ENCODE measurements around the gene AXL. TPM values are rescaled to one million over a fixed set of nuclear protein-coding genes. Genes with fewer than 3 reads are reported as not detected.
A peak's percentile ranks its signal among the peaks of the same experiment; 100 is the strongest.

The AXL gene
- total and polyA plus RNA-seq, 9 of the 15 experiments (the other 6 are each of a cell fraction or from before 2014, with no cell fraction given) = 0.80 to 6.6 (median 1.6) TPM

DNA sequence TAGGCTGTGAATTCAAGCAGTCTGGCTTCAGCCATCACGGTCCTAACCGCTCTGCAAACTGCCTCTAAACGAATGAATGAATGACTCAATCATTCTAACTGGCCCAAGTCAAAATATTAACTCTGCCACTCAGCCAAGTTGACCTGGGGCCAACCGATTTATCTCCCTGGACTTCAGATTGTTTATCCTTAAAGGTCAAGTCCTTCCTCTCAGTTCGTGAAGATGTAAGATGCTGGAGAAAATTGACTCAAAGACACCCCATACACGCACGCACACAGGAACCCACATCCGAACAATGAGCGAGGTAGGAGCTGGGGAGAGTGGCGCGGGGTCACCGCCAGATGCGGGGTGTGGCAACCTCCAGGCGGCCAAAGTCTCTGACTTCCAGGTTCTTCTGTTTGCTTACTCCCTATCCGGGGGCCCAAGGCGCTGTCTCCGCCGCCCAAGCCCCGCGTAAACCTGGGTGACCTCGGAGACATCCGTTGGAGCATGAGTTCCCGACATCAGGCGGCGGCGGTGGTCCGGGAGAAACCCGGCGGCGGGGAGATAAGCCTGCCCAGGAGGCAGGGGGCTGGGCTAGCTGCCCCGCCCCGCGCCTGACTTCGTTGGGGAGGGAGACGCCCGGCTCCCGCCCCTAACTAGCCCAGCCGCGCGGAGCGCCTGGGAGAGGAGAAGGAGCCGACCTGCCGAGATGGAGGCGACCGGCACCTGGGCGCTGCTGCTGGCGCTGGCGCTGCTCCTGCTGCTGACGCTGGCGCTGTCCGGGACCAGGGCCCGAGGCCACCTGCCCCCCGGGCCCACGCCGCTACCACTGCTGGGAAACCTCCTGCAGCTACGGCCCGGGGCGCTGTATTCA, 26.2 kb upstream of the AXL start, which contains the start of gene CYP2S1 (continued):
- peak; percentile 70 for TF ChIP-seq POLR2G (IDR thresholded peaks at IDR 0.05; ENCODE audit: low read depth, low read length)
- TF ChIP-seq RFX5 (IDR thresholded peaks at IDR 0.05; ENCODE audit: low read depth, low read length) = no peak
- no peak for TF ChIP-seq ETV6 (IDR thresholded peaks at IDR 0.05; ENCODE audit: borderline replicate concordance in 1 of 2, low read depth in 2 of 2, low read length in 1 of 2)
- TF ChIP-seq ETV6 (CRISPR knock-in tag; IDR thresholded peaks at IDR 0.05; ENCODE audit: borderline replicate concordance) = no peak
- TF ChIP-seq TAF1 (IDR thresholded peaks at IDR 0.05; ENCODE audit: control insufficient read depth, extremely low read depth, insufficient read depth, low read length, severe bottlenecking) = no peak
- TF ChIP-seq TBP (optimal IDR thresholded peaks at IDR 0.05; ENCODE audit: low read depth, low read length) = peak; percentile 22
- no peak for TF ChIP-seq ILK (tag; IDR thresholded peaks at IDR 0.05; ENCODE audit: borderline replicate concordance, low read depth)
- peak; percentile 14; the same call in 1 of the 2 replicates for TF ChIP-seq L3MBTL2 (IDR thresholded peaks at IDR 0.05)
- TF ChIP-seq, protein P1, sequence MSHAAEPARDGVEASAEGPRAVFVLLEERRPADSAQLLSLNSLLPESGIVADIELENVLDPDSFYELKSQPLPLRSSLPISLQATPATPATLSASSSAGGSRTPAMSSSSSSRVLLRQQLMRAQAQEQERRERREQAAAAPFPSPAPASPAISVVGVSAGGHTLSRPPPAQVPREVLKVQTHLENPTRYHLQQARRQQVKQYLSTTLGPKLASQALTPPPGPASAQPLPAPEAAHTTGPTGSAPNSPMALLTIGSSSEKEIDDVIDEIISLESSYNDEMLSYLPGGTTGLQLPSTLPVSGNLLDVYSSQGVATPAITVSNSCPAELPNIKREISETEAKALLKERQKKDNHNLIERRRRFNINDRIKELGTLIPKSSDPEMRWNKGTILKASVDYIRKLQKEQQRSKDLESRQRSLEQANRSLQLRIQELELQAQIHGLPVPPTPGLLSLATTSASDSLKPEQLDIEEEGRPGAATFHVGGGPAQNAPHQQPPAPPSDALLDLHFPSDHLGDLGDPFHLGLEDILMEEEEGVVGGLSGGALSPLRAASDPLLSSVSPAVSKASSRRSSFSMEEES (CRISPR knock-in tag; IDR thresholded peaks at IDR 0.05) = no peak
- TF ChIP-seq CBFA2T3 (IDR thresholded peaks at IDR 0.05) = peak; percentile 63
- TF ChIP-seq, protein P2, sequence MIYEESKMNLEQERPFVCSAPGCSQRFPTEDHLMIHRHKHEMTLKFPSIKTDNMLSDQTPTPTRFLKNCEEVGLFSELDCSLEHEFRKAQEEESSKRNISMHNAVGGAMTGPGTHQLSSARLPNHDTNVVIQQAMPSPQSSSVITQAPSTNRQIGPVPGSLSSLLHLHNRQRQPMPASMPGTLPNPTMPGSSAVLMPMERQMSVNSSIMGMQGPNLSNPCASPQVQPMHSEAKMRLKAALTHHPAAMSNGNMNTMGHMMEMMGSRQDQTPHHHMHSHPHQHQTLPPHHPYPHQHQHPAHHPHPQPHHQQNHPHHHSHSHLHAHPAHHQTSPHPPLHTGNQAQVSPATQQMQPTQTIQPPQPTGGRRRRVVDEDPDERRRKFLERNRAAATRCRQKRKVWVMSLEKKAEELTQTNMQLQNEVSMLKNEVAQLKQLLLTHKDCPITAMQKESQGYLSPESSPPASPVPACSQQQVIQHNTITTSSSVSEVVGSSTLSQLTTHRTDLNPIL (CRISPR knock-in tag; IDR thresholded peaks at IDR 0.05) = no peak
- TF ChIP-seq, protein P3, sequence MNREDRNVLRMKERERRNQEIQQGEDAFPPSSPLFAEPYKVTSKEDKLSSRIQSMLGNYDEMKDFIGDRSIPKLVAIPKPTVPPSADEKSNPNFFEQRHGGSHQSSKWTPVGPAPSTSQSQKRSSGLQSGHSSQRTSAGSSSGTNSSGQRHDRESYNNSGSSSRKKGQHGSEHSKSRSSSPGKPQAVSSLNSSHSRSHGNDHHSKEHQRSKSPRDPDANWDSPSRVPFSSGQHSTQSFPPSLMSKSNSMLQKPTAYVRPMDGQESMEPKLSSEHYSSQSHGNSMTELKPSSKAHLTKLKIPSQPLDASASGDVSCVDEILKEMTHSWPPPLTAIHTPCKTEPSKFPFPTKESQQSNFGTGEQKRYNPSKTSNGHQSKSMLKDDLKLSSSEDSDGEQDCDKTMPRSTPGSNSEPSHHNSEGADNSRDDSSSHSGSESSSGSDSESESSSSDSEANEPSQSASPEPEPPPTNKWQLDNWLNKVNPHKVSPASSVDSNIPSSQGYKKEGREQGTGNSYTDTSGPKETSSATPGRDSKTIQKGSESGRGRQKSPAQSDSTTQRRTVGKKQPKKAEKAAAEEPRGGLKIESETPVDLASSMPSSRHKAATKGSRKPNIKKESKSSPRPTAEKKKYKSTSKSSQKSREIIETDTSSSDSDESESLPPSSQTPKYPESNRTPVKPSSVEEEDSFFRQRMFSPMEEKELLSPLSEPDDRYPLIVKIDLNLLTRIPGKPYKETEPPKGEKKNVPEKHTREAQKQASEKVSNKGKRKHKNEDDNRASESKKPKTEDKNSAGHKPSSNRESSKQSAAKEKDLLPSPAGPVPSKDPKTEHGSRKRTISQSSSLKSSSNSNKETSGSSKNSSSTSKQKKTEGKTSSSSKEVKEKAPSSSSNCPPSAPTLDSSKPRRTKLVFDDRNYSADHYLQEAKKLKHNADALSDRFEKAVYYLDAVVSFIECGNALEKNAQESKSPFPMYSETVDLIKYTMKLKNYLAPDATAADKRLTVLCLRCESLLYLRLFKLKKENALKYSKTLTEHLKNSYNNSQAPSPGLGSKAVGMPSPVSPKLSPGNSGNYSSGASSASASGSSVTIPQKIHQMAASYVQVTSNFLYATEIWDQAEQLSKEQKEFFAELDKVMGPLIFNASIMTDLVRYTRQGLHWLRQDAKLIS (CRISPR knock-in tag; IDR thresholded peaks at IDR 0.05) = no peak
- no peak for TF ChIP-seq MYNN (IDR thresholded peaks at IDR 0.05)
- no peak for TF ChIP-seq MYNN (CRISPR knock-in tag; IDR thresholded peaks at IDR 0.05)
- TF ChIP-seq, protein P4, sequence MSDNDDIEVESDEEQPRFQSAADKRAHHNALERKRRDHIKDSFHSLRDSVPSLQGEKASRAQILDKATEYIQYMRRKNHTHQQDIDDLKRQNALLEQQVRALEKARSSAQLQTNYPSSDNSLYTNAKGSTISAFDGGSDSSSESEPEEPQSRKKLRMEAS (CRISPR knock-in tag; IDR thresholded peaks at IDR 0.05) = peak; percentile 85
- 0 out of 2 replicates have a peak, but pooled peaks have one; percentile 11 for TF ChIP-seq KDM2B (CRISPR knock-in tag; IDR thresholded peaks at IDR 0.05)
- TF ChIP-seq RCOR1 (IDR thresholded peaks at IDR 0.05; ENCODE audit: borderline replicate concordance in 1 of 2, low read depth in 2 of 2, low read length in 2 of 2) = no peak; a peak in 1 of 4 replicates
- TF ChIP-seq BRCA1 (IDR thresholded peaks at IDR 0.05) = no peak
- no peak for TF ChIP-seq BRCA1 (CRISPR knock-in tag; IDR thresholded peaks at IDR 0.05)
- TF ChIP-seq PHF8 (IDR thresholded peaks at IDR 0.05; ENCODE audit: borderline replicate concordance, low read length) = peak; percentile 50; the same call in 1 of the 2 replicates
- TF ChIP-seq LARP7 (IDR thresholded peaks at IDR 0.05) = no peak
